ENCODE measurements around the gene MCUR1. TPM values are rescaled to one million over a fixed set of nuclear protein-coding genes. Genes with fewer than 3 reads are reported as not detected.

The MCUR1 gene
- total RNA-seq, 6 experiments from 2014 or later: 17.5 to 25.5 (median 22.4) TPM

GRCh38 chr6:13760307-13761304 is 53.8 kb downstream of the MCUR1 start:
- Mint-ChIP-seq H3K27ac (no peak overlapping the region), H3K27me3 (ENCODE audit: insufficient read depth) (peaks cover 5% of the 10 kb centered on the region), H3K9me3 (no peaks in the 10 kb centered on the region), H3K4me1 (ENCODE audit: low read depth) (peaks cover 20% of the 10 kb centered on the region), H3K4me3 (no peak overlapping the region), H3K36me3 (ENCODE audit: low read depth) (no peaks in the 10 kb centered on the region)
- no peak for TF ChIP-seq CTCF (IDR thresholded peaks at IDR 0.05)
- peak; percentile 19 for DNase-seq

- Mint-ChIP-seq H3K9me3 (no peaks in the 10 kb centered on the region), H3K27ac (no peak overlapping the region), H3K36me3 (ENCODE audit: low read depth) (no peaks in the 10 kb centered on the region), H3K4me3 (no peak overlapping the region), H3K4me1 (ENCODE audit: low read depth) (peaks cover 18% of the 10 kb centered on the region), H3K27me3 (ENCODE audit: insufficient read depth) (peaks cover 5% of the 10 kb centered on the region)
- TF ChIP-seq CTCF (IDR thresholded peaks at IDR 0.05): no peak
- no peak for DNase-seq
Measured at GRCh38 chr6:13759025-13759424, 55.3 kb downstream of the MCUR1 start.

GRCh38 chr6:13754644-13755043 is 59.7 kb downstream of the MCUR1 start:
- Mint-ChIP-seq H3K27ac (no peak overlapping the region), H3K27me3 (ENCODE audit: insufficient read depth) (peaks cover 5% of the 10 kb centered on the region), H3K4me3 (no peak overlapping the region)

GRCh38 chr6:13743736-13744127 is 70.6 kb downstream of the MCUR1 start:
- Mint-ChIP-seq H3K4me1 (ENCODE audit: low read depth) (no peaks in the 10 kb centered on the region), H3K27me3 (ENCODE audit: insufficient read depth) (peaks cover 9% of the 10 kb centered on the region), H3K4me3 (no peak overlapping the region), H3K9me3 (peaks cover 4% of the 10 kb centered on the region; the same call in 1 of the 2 replicates), H3K36me3 (ENCODE audit: low read depth) (no peaks in the 10 kb centered on the region; the same call in 1 of the 2 replicates), H3K27ac (no peak overlapping the region)
- no peak for TF ChIP-seq CTCF (IDR thresholded peaks at IDR 0.05)
- DNase-seq: no peak

More at GRCh38 chr6:13754644-13755043, 59.7 kb downstream of the MCUR1 start:
- no peak for DNase-seq
- TF ChIP-seq CTCF (IDR thresholded peaks at IDR 0.05): no peak
- no peaks in the 10 kb centered on the region for H3K36me3 Mint-ChIP-seq (ENCODE audit: low read depth)
- no peaks in the 10 kb centered on the region for H3K9me3 Mint-ChIP-seq
- no peaks in the 10 kb centered on the region for H3K4me1 Mint-ChIP-seq (ENCODE audit: low read depth)

- no peaks in the 10 kb centered on the region for H3K4me1 Mint-ChIP-seq (ENCODE audit: low read depth)
- peaks cover 9% of the 10 kb centered on the region for H3K27me3 Mint-ChIP-seq (ENCODE audit: insufficient read depth)
- no peak overlapping the region for H3K27ac Mint-ChIP-seq
- no peak for DNase-seq
- no peak overlapping the region for H3K4me3 Mint-ChIP-seq
- H3K36me3 Mint-ChIP-seq (ENCODE audit: low read depth): no peaks in the 10 kb centered on the region; the same call in 1 of the 2 replicates
- H3K9me3 Mint-ChIP-seq: peaks cover 4% of the 10 kb centered on the region; the same call in 1 of the 2 replicates
- no peak for TF ChIP-seq CTCF (IDR thresholded peaks at IDR 0.05)
Measured at GRCh38 chr6:13742961-13743735, 71.2 kb downstream of the MCUR1 start.

All from HFFc6 (cell line).